RPMI8226 (cell line): ENCODE data around the gene SUMO3.
A peak's percentile ranks its signal among the peaks of the same experiment; 100 is the strongest.

Source experiments
- DNase-seq: peaks from one replicate; pipeline ENCODE4 v3.0.0-alpha.2; 2015

SUMO3 gene

GRCh38 chr21:44778094-44778493 is 39.8 kb downstream of the SUMO3 start:
- DNase-seq = no peak

- no peak for DNase-seq
These were observed 42.9 kb downstream of the SUMO3 start for GRCh38 chr21:44774972-44775371.

- no peak for DNase-seq
These were observed 44.5 kb downstream of the SUMO3 start for GRCh38 chr21:44773291-44773932.

GRCh38 chr21:44771896-44772525 is 45.9 kb downstream of the SUMO3 start:
- DNase-seq = no peak

- no peak for DNase-seq
These were observed 49.7 kb downstream of the SUMO3 start for GRCh38 chr21:44767834-44768831.

- DNase-seq = no peak
These were observed 51.0 kb downstream of the SUMO3 start for GRCh38 chr21:44766818-44767354.

- no peak for DNase-seq
These were observed 51.6 kb downstream of the SUMO3 start for GRCh38 chr21:44766014-44766817.

GRCh38 chr21:44765231-44766013 is 52.4 kb downstream of the SUMO3 start:
- DNase-seq = peak; percentile 40

- no peak for DNase-seq
These were observed 53.3 kb downstream of the SUMO3 start for GRCh38 chr21:44764319-44765230.

- no peak for DNase-seq
These were observed 54.2 kb downstream of the SUMO3 start for GRCh38 chr21:44763451-44764318.

GRCh38 chr21:44763050-44763378 is 54.8 kb downstream of the SUMO3 start:
- no peak for DNase-seq

- no peak for DNase-seq
These were observed 55.4 kb downstream of the SUMO3 start for GRCh38 chr21:44762221-44763049.

- no peak for DNase-seq
These were observed 56.1 kb downstream of the SUMO3 start for GRCh38 chr21:44761747-44762208.

- peak; percentile 74 for DNase-seq
These were observed 56.7 kb downstream of the SUMO3 start for GRCh38 chr21:44761011-44761729.

- no peak for DNase-seq
These were observed 57.5 kb downstream of the SUMO3 start for GRCh38 chr21:44760376-44760775.

- DNase-seq = no peak
These were observed 58.1 kb downstream of the SUMO3 start for GRCh38 chr21:44759628-44760285.
